C4-2B (cell line): ENCODE results near the gene RAB15.

Experiments
- H3K27ac ChIP-seq: fragments of 450-650 bp; 2 replicates; pipeline ENCODE4 v1.5.1; 2017
- CTCF ChIP-seq: fragments of 450-650 bp; conservative IDR thresholded peaks from 2 replicates; pipeline ENCODE4 v1.5.1; 2017; ENCODE audit warnings: mild to moderate bottlenecking
- ZFX ChIP-seq: fragments of 450-650 bp; IDR thresholded peaks from 2 replicates; pipeline ENCODE4 v1.6.1; 2017

Gene RAB15

GRCh38 chr14:64951291-64951690, 20.8 kb downstream of the RAB15 start:
- TF ChIP-seq ZFX (no peak), CTCF (no peak)
- no peak overlapping the region for H3K27ac ChIP-seq

GRCh38 chr14:64950889-64951288, 21.2 kb downstream of the RAB15 start:
- TF ChIP-seq ZFX = no peak
- no peak for TF ChIP-seq CTCF
- H3K27ac ChIP-seq = no peak overlapping the region

- TF ChIP-seq ZFX (no peak), CTCF (no peak)
- no peak overlapping the region for H3K27ac ChIP-seq
These were observed 23.4 kb downstream of the RAB15 start for GRCh38 chr14:64948612-64949210.

- H3K27ac ChIP-seq = no peak overlapping the region
- TF ChIP-seq ZFX = no peak
- no peak for TF ChIP-seq CTCF
These were observed 24.2 kb downstream of the RAB15 start for GRCh38 chr14:64947710-64948611.

- TF ChIP-seq ZFX (no peak), CTCF (no peak)
- H3K27ac ChIP-seq = no peak overlapping the region
These were observed 25.7 kb downstream of the RAB15 start for GRCh38 chr14:64946310-64947045.

GRCh38 chr14:64945431-64946178, 26.5 kb downstream of the RAB15 start:
- no peak overlapping the region for H3K27ac ChIP-seq
- no peak for TF ChIP-seq CTCF
- TF ChIP-seq ZFX = no peak
